Transverse colon (tissue), 4 donors: ENCODE results near the gene RHEX. TPM values are rescaled to one million over a fixed set of nuclear protein-coding genes. Genes with fewer than 3 reads are reported as not detected.

Source experiments
- DNase-seq: peaks from one replicate; pipeline ENCODE4 v3.0.0-alpha.2; 2019
- H3K27ac ChIP-seq, 4 donors: fragments of 200-600 bp; sonication (generic); 2 replicates each; pipeline ENCODE4 v1.5.1; 2016 to 2018; ENCODE audit warnings: inconsistent platforms in 4 of 4
- H3K27me3 ChIP-seq: fragments of 200-600 bp; sonication (generic); 2 replicates; pipeline ENCODE4 v1.5.1; 2017; ENCODE audit warnings: inconsistent platforms
- H3K36me3 ChIP-seq, 4 donors: fragments of 200-600 bp; sonication (generic); 2 replicates each; pipeline ENCODE4 v1.5.1; 2017 to 2019; ENCODE audit warnings: inconsistent platforms in 4 of 4
- H3K4me1 ChIP-seq, 4 donors: fragments of 200-600 bp; sonication (generic); 2 replicates each; pipeline ENCODE4 v1.5.1; 2017 to 2020; ENCODE audit warnings: inconsistent platforms in 4 of 4
- H3K4me3 ChIP-seq, 4 donors: fragments of 200-600 bp; sonication (generic); 1 replicate in 1 of 4; 2 replicates in 3 of 4; pipeline versions ENCODE4 v1.5.1 to v1.6.1; 2017 to 2019; ENCODE audit warnings: inconsistent platforms in 4 of 4
- H3K9me3 ChIP-seq, 2 donors: fragments of 200-600 bp; sonication (generic); 2 replicates each; pipeline ENCODE4 v1.5.1; 2017 to 2019; ENCODE audit warnings: inconsistent platforms in 2 of 2
- CTCF ChIP-seq, 5 experiments: fragments of 200-600 bp in 3 of 5; fragments of 450-650 bp in 2 of 5; sonication (generic) in 3 of 5; IDR thresholded peaks; 1 replicate in 2 of 5; 2 replicates in 3 of 5; pipeline ENCODE4 v1.5.1; 2016 to 2017; ENCODE audit warnings: antibody characterized with exemption in 5 of 5, inconsistent platforms in 3 of 5, mild to moderate bottlenecking in 2 of 5, moderate library complexity in 1 of 5
- EP300 ChIP-seq: sonication (generic); formaldehyde crosslinking; IDR thresholded peaks from one replicate; pipeline ENCODE4 v1.6.1; 2017; ENCODE audit warnings: antibody characterized with exemption, low read depth
- POLR2A ChIP-seq: fragments of 450-650 bp; IDR thresholded peaks from one replicate; pipeline ENCODE4 v1.6.1; 2016; ENCODE audit warnings: antibody characterized with exemption, mild to moderate bottlenecking, moderate library complexity
- POLR2AphosphoS5 ChIP-seq, 3 donors: sonication (generic); formaldehyde crosslinking; IDR thresholded peaks; one replicate each; pipeline ENCODE4 v1.6.1; 2016; ENCODE audit warnings: antibody characterized with exemption in 3 of 3
- WGBS, 2 donors: methylation state at CpG; one replicate each; pipeline ENCODE4 v1.1.5; 2018; ENCODE audit warnings: low coverage in 1 of 2; 5-methylcytosine and 5-hydroxymethylcytosine counted together
- in situ Hi-C, 4 donors: fragments of 200-750 bp; cut with MboI; loops; one replicate each; pipeline versions ENCODE4 v1.15.0 to v1.15.1; 2017; ENCODE audit warnings: low sequenced_read_pairs in 3 of 4, low pct_ligation_motif_present in 1 of 4, low pct_unique_long_range_greater_than_20kb in 1 of 4
- intact Hi-C: fragments of 100-400 bp; cut with DNase I; formaldehyde crosslinking; loops from one replicate; pipeline ENCODE4 v1.15.1; 2023; ENCODE audit warnings: low total_unique reads
- total RNA-seq, 4 donors: library from RNA; depleted of rRNA; stranded (reverse); fragments of >200 nt; gene quantifications; one replicate each; pipeline ENCODE4 v1.1.0, GENCODE V29; 2016

The RHEX gene
- total RNA-seq, 4 donors from 2014 or later, result 0.96 to 4.8 TPM; not detected in 2

GRCh38 chr1:206066479-206067171 is 13.7 kb downstream of the RHEX start:
- no peaks in the 10 kb centered on the region for H3K9me3 ChIP-seq
- H3K27me3 ChIP-seq, result peaks cover 7% of the 10 kb centered on the region
- H3K36me3 ChIP-seq, result no peaks in the 10 kb centered on the region
- TF ChIP-seq EP300, result no peak
- TF ChIP-seq POLR2A, result no peak
- TF ChIP-seq POLR2AphosphoS5 (IDR thresholded peaks at IDR 0.05), result no peak
- TF ChIP-seq CTCF (IDR thresholded peaks at IDR 0.05), result no peak
- in situ Hi-C loops (no loop called here), intact Hi-C loops (no loop called here)
- no peak overlapping the region for H3K4me3 ChIP-seq
- H3K4me1 ChIP-seq, result no peaks in the 10 kb centered on the region
- H3K27ac ChIP-seq, result no peak overlapping the region
- WGBS, 2 donors, result 64 to 66% methylated on average over 3 to 5 of the region's 6 CpGs
- DNase-seq, result no peak

- H3K27me3 ChIP-seq, result peaks cover 7% of the 10 kb centered on the region
- TF ChIP-seq EP300, result no peak
- in situ Hi-C loops (no loop called here), intact Hi-C loops (no loop called here)
- no peaks in the 10 kb centered on the region for H3K36me3 ChIP-seq
- DNase-seq, result no peak
- no peaks in the 10 kb centered on the region for H3K4me1 ChIP-seq
- no peak overlapping the region for H3K4me3 ChIP-seq
- WGBS, 2 donors, result 63 to 71% methylated on average over 7 to 8 of the region's 8 CpGs
- H3K9me3 ChIP-seq, result no peaks in the 10 kb centered on the region
- no peak overlapping the region for H3K27ac ChIP-seq
These were observed 14.7 kb downstream of the RHEX start for GRCh38 chr1:206067486-206068227.

GRCh38 chr1:206068314-206068713 is 15.3 kb downstream of the RHEX start:
- no peaks in the 10 kb centered on the region for H3K36me3 ChIP-seq
- no peaks in the 10 kb centered on the region for H3K4me1 ChIP-seq
- H3K9me3 ChIP-seq, result no peaks in the 10 kb centered on the region
- in situ Hi-C loops (no loop called here), intact Hi-C loops (no loop called here)
- no peak for TF ChIP-seq POLR2AphosphoS5 (IDR thresholded peaks at IDR 0.05)
- TF ChIP-seq CTCF (IDR thresholded peaks at IDR 0.05), result no peak
- no peak for TF ChIP-seq POLR2A
- TF ChIP-seq EP300, result no peak
- H3K4me3 ChIP-seq, result no peak overlapping the region
- H3K27me3 ChIP-seq, result peaks cover 7% of the 10 kb centered on the region
- no peak for DNase-seq
- no peak overlapping the region for H3K27ac ChIP-seq
- WGBS, 2 donors, result 52 to 60% methylated on average over 1 of the region's 1 CpG

- intact Hi-C loops (no loop called here), in situ Hi-C loops (no loop called here)
- WGBS, 2 donors, result 90 to 91% methylated on average over 6 to 9 of the region's 9 CpGs
These were observed 17.8 kb downstream of the RHEX start for GRCh38 chr1:206070627-206071304.

GRCh38 chr1:206074839-206075238 is 21.9 kb downstream of the RHEX start:
- 46 to 54% methylated on average over 3 of the region's 3 CpGs for whole genome bisulfite sequencing, 2 donors
- in situ Hi-C loops, result no loop called here
- Histone ChIP-seq H3K9me3 (no peaks in the 10 kb centered on the region), H3K4me3 (no peak overlapping the region), H3K36me3 (no peaks in the 10 kb centered on the region), H3K27me3 (no peaks in the 10 kb centered on the region), H3K27ac (no peak overlapping the region), H3K4me1 (no peaks in the 10 kb centered on the region)
- no peak for TF ChIP-seq POLR2A
- TF ChIP-seq POLR2AphosphoS5 (IDR thresholded peaks at IDR 0.05), result no peak
- no peak for TF ChIP-seq EP300
- no peak for DNase-seq
- intact Hi-C loops, result no loop called here

More at GRCh38 chr1:206070627-206071304, 17.8 kb downstream of the RHEX start:
- no peak for DNase-seq
- H3K27me3 ChIP-seq, result peaks cover 7% of the 10 kb centered on the region
- H3K36me3 ChIP-seq, result no peaks in the 10 kb centered on the region
- H3K9me3 ChIP-seq, result no peaks in the 10 kb centered on the region
- H3K4me3 ChIP-seq, result no peak overlapping the region
- no peaks in the 10 kb centered on the region for H3K4me1 ChIP-seq
- TF ChIP-seq EP300, result no peak
- H3K27ac ChIP-seq, result no peak overlapping the region
